ENCODE measurements around the gene TPH1. TPM values are rescaled to one million over a fixed set of nuclear protein-coding genes. Genes with fewer than 3 reads are reported as not detected.

Gene TPH1
- total RNA-seq, 2 donors from 2014 or later: 17.5 to 21.7 TPM

DNA sequence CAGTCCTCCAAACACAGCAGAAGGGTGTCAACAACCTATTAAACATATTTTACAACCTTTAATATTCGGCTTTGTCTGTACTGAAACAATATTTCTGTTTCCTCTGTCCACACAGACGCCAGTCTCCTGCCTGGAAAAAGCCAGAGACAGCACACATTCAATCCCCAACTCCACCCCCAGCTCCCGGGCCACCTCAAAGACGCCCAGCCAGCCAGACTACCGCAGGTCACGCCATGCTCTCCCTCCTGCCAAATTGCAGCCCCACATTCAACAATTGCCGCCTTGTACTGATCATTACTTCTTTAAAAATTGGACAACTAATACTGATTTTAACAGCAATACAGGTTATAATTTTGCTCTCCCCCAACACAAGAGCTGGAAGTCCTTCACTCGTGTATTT is 34.4 kb downstream of the TPH1 start:
- Histone ChIP-seq H3K4me1 (ENCODE audit: control insufficient read depth in 1 of 2, low read depth in 2 of 2) (peaks cover 4 to 18% of the 10 kb centered on the region in 2 donors), H3K27ac (peak overlapping the region; percentile 98 to 99), H3K4me3 (peak overlapping the region; percentile 87), H3K9me3 (no peaks in the 10 kb centered on the region), H3K27me3 (replicated peaks; ENCODE audit: insufficient read depth) (no peaks in the 10 kb centered on the region), H3K36me3 (no peaks in the 10 kb centered on the region)
- ATAC-seq (ENCODE audit: insufficient number of reproducible peaks, low FRiP score, low read depth) (no peak), DNase-seq (ENCODE audit: low spot score) (no peak)
- no peak for TF ChIP-seq CTCF (IDR thresholded peaks at IDR 0.05)

- H3K27me3 ChIP-seq (replicated peaks; ENCODE audit: insufficient read depth): no peaks in the 10 kb centered on the region
- H3K9me3 ChIP-seq: no peaks in the 10 kb centered on the region
- TF ChIP-seq CTCF (IDR thresholded peaks at IDR 0.05): no peak
- no peak overlapping the region for H3K4me3 ChIP-seq
- H3K4me1 ChIP-seq (ENCODE audit: control insufficient read depth in 1 of 2, low read depth in 2 of 2): peaks cover 4 to 18% of the 10 kb centered on the region in 2 donors
- ATAC-seq (ENCODE audit: insufficient number of reproducible peaks, low FRiP score, low read depth) (no peak), DNase-seq (ENCODE audit: low spot score) (no peak)
- peak overlapping the region in 1 of 2 donors; percentile 99 for H3K27ac ChIP-seq
- H3K36me3 ChIP-seq: no peaks in the 10 kb centered on the region
These were observed 35.0 kb downstream of the TPH1 start for GRCh38 chr11:18010977-18011586.

- H3K36me3 ChIP-seq: peaks cover 4% of the 10 kb centered on the region
- DNase-seq (ENCODE audit: low spot score): no peak
- H3K27me3 ChIP-seq (replicated peaks; ENCODE audit: insufficient read depth): no peaks in the 10 kb centered on the region
- TF ChIP-seq CTCF (IDR thresholded peaks at IDR 0.05): no peak
- no peak overlapping the region for H3K27ac ChIP-seq
- no peaks in the 10 kb centered on the region for H3K9me3 ChIP-seq
- peaks cover 4 to 18% of the 10 kb centered on the region in 2 donors for H3K4me1 ChIP-seq (ENCODE audit: control insufficient read depth in 1 of 2, low read depth in 2 of 2)
- ATAC-seq (ENCODE audit: insufficient number of reproducible peaks, low FRiP score, low read depth): no peak
- no peak overlapping the region for H3K4me3 ChIP-seq
These were observed 35.9 kb downstream of the TPH1 start for GRCh38 chr11:18010121-18010670.

- DNase-seq (ENCODE audit: low spot score) (no peak), ATAC-seq (ENCODE audit: insufficient number of reproducible peaks, low FRiP score, low read depth) (no peak)
- Histone ChIP-seq H3K36me3 (peaks cover 20% of the 10 kb centered on the region), H3K9me3 (no peaks in the 10 kb centered on the region), H3K4me3 (no peak overlapping the region), H3K27me3 (replicated peaks; ENCODE audit: insufficient read depth) (no peaks in the 10 kb centered on the region), H3K27ac (no peak overlapping the region), H3K4me1 (ENCODE audit: control insufficient read depth in 1 of 2, low read depth in 2 of 2) (no peaks in the 10 kb centered on the region)
- no peak for TF ChIP-seq CTCF (IDR thresholded peaks at IDR 0.05)
These were observed 40.5 kb downstream of the TPH1 start for GRCh38 chr11:18005376-18006129.

DNA sequence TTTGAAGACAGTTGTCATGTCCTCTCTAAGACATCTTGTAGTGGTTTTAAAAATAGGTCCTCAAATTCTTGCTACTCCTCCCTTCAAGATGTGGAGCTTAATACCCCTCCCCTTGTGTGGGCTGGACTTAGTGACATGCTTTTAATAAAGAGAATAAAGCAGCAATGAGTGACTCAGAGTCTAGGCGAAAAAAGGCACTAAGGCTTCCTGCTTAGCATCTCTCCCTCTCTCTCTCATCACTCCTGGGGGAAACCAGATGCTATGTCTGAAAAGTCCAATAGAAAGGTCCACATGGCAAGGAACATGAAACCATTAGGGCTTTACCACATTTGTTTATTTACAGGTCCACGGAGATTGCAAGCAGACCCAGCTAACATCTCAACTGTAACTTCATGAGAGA is 44.9 kb downstream of the TPH1 start:
- no peak for TF ChIP-seq CTCF (IDR thresholded peaks at IDR 0.05)
- Histone ChIP-seq H3K27me3 (replicated peaks; ENCODE audit: insufficient read depth) (no peaks in the 10 kb centered on the region), H3K27ac (no peak overlapping the region), H3K4me1 (ENCODE audit: control insufficient read depth in 1 of 2, low read depth in 2 of 2) (no peaks in the 10 kb centered on the region), H3K9me3 (no peaks in the 10 kb centered on the region), H3K4me3 (no peak overlapping the region), H3K36me3 (peaks cover 24% of the 10 kb centered on the region)
- DNase-seq (ENCODE audit: low spot score) (no peak), ATAC-seq (ENCODE audit: insufficient number of reproducible peaks, low FRiP score, low read depth) (no peak)
